A549 (cell line): ENCODE results near the gene ACVR1B. TPM values are rescaled to one million over a fixed set of nuclear protein-coding genes. Genes with fewer than 3 reads are reported as not detected.

Experiments
- ATAC-seq, 2 experiments: fragments of 200-7000 bp in 1 of 2; fragments of >200 bp in 1 of 2; cut with Nextera tagmentation in 1 of 2; cut with Tn5 transposase in 1 of 2; 3 replicates each; pipeline versions ENCODE4 v1.8.0 to v1.9.1; 2018 to 2020; ENCODE audit warnings: mild to moderate bottlenecking in 1 of 2, moderate library complexity in 1 of 2
- CTCF ChIA-PET: fragments of 300-600 bp; sonication (Branson Sonifier 250); formaldehyde crosslinking; extraction: SDS; loops from one replicate; lab custom pipeline; 2021; ENCODE audit warnings: antibody characterized with exemption, inconsistent platforms; lab: Yijun Ruan, JAX
- POLR2A ChIA-PET: fragments of 350-600 bp; formaldehyde crosslinking; extraction: SDS; loops from one replicate; lab custom pipeline; 2021; ENCODE audit warnings: antibody characterized with exemption, inconsistent platforms; lab: Yijun Ruan, JAX
- DNase-seq, 2 experiments: peaks; one replicate each; pipeline versions ENCODE4 v3.0.0 to v3.0.0-alpha.2; 2011 to 2016; ENCODE audit warnings: low read depth in 1 of 2, low spot score in 1 of 2
- FAIRE-seq: peaks from 2 replicates; lab custom pipeline; 2011; peaks lifted over from hg19 to GRCh38; lab: Jason Lieb, UNC
- H3K27ac ChIP-seq, 2 experiments: fragments of >200 bp; sonication (Bioruptor Twin); formaldehyde crosslinking; 3 replicates each; pipeline ENCODE4 v1.5.1; 2016 to 2017
- H3K4me1 ChIP-seq: fragments of >200 bp; sonication (Bioruptor Twin); formaldehyde crosslinking; 3 replicates; pipeline ENCODE4 v1.6.1; 2016
- H3K4me2 ChIP-seq: fragments of >200 bp; sonication (Bioruptor Twin); formaldehyde crosslinking; 3 replicates; pipeline ENCODE4 v1.6.1; 2016
- H3K4me3 ChIP-seq: fragments of >200 bp; sonication (Bioruptor Twin); formaldehyde crosslinking; 3 replicates; pipeline ENCODE4 v1.5.1; 2016
- H3K9me3 ChIP-seq: fragments of >200 bp; sonication (Bioruptor Twin); formaldehyde crosslinking; 3 replicates; pipeline ENCODE4 v1.6.1; 2016
- BHLHE40 ChIP-seq: IDR thresholded peaks from 2 replicates; pipeline ENCODE4 v1.6.1; 2012; ENCODE audit warnings: low read depth, low read length, inconsistent platforms
- CBX8 ChIP-seq: fragments of 200-600 bp; sonication (generic); IDR thresholded peaks from 2 replicates; pipeline ENCODE4 v1.6.1; 2016
- CEBPB ChIP-seq, 2 experiments: fragments of >200 bp in 1 of 2; sonication (Bioruptor Twin) in 1 of 2; formaldehyde crosslinking in 1 of 2; IDR thresholded peaks; 2 replicates each; pipeline ENCODE4 v1.6.1; 2012 to 2016
- EHF ChIP-seq: fragments of 250-450 bp; sonication (Bioruptor Pico); IDR thresholded peaks from 2 replicates; pipeline ENCODE4 v1.5.0; 2020; ENCODE audit warnings: mild to moderate bottlenecking
- EHMT2 ChIP-seq: fragments of 200-600 bp; sonication (generic); IDR thresholded peaks from 2 replicates; pipeline ENCODE4 v1.6.1; 2016; ENCODE audit warnings: antibody characterized with exemption, low read depth, mild to moderate bottlenecking, moderate library complexity
- EP300 ChIP-seq, 2 experiments: fragments of >200 bp; sonication (Bioruptor Twin); formaldehyde crosslinking; IDR thresholded peaks; 2 replicates in 1 of 2; 3 replicates in 1 of 2; pipeline ENCODE4 v1.6.1; 2016 to 2017
- ESRRA ChIP-seq: fragments of 150-350 bp; IDR thresholded peaks from 2 replicates; pipeline ENCODE4 v1.6.1; 2014; ENCODE audit warnings: mild to moderate bottlenecking, low read length, borderline replicate concordance
- FOXS1 ChIP-seq: fragments of 250-450 bp; sonication (Bioruptor Pico); IDR thresholded peaks from 2 replicates; pipeline ENCODE4 v1.5.0; 2020; ENCODE audit warnings: mild to moderate bottlenecking, moderate library complexity
- GATA3 ChIP-seq: IDR thresholded peaks from 2 replicates; pipeline ENCODE4 v1.6.1; 2012; ENCODE audit warnings: borderline replicate concordance
- HDAC2 ChIP-seq: fragments of 200-600 bp; sonication (generic); IDR thresholded peaks from 2 replicates; pipeline ENCODE4 v1.6.1; 2016
- HOXA7 ChIP-seq: fragments of 250-450 bp; sonication (Bioruptor Pico); IDR thresholded peaks from 2 replicates; pipeline ENCODE4 v1.5.0; 2020; ENCODE audit warnings: mild to moderate bottlenecking, moderate library complexity
- KDM1A ChIP-seq: fragments of 200-600 bp; sonication (generic); IDR thresholded peaks from 2 replicates; pipeline ENCODE4 v1.6.1; 2016; ENCODE audit warnings: low read depth, mild to moderate bottlenecking
- MAFK ChIP-seq: fragments of 450-650 bp; IDR thresholded peaks from 2 replicates; pipeline ENCODE4 v1.6.1; 2014; ENCODE audit not compliant: partially characterized antibody
- MYC ChIP-seq: IDR thresholded peaks from 2 replicates; pipeline ENCODE4 v1.6.1; 2012; ENCODE audit warnings: mild to moderate bottlenecking, inconsistent platforms, low read length, improper control_type of control experiment, borderline replicate concordance
- NFE2L2 ChIP-seq: fragments of 150-350 bp; conservative IDR thresholded peaks from 2 replicates; pipeline ENCODE4 v1.6.1; 2014; ENCODE audit warnings: low read length
- NPAS2 ChIP-seq: fragments of 250-450 bp; sonication (Bioruptor Pico); IDR thresholded peaks from 2 replicates; pipeline ENCODE4 v1.8.0; 2022; ENCODE audit warnings: mild to moderate bottlenecking, moderate library complexity, borderline replicate concordance
- PHF8 ChIP-seq: fragments of 200-600 bp; sonication (generic); IDR thresholded peaks from 2 replicates; pipeline ENCODE4 v1.6.1; 2016; ENCODE audit warnings: low read depth, mild to moderate bottlenecking, antibody characterized with exemption, moderate library complexity, borderline replicate concordance
- RAD21 ChIP-seq, 2 experiments: fragments of >200 bp in 1 of 2; sonication (Bioruptor Twin) in 1 of 2; formaldehyde crosslinking in 1 of 2; IDR thresholded peaks in 1 of 2; conservative IDR thresholded peaks in 1 of 2; 2 replicates in 1 of 2; 3 replicates in 1 of 2; pipeline ENCODE4 v1.6.1; 2012 to 2018; ENCODE audit warnings: inconsistent platforms in 1 of 2
- RFX5 ChIP-seq: fragments of 450-650 bp; IDR thresholded peaks from 2 replicates; pipeline ENCODE4 v1.7.1; 2014; ENCODE audit warnings: antibody characterized with exemption, mild to moderate bottlenecking, moderate library complexity
- RNF2 ChIP-seq: fragments of 200-600 bp; sonication (generic); IDR thresholded peaks from 2 replicates; pipeline ENCODE4 v1.6.1; 2016; ENCODE audit warnings: low read depth, mild to moderate bottlenecking, antibody characterized with exemption, moderate library complexity, borderline replicate concordance
- ZC3H11A ChIP-seq: fragments of 450-650 bp; IDR thresholded peaks from 2 replicates; pipeline ENCODE4 v1.6.1; 2014; ENCODE audit warnings: antibody characterized with exemption, mild to moderate bottlenecking
- ZNF302 ChIP-seq: fragments of 250-450 bp; sonication (Bioruptor Pico); IDR thresholded peaks from 2 replicates; pipeline ENCODE4 v1.9.0; 2021; ENCODE audit warnings: inconsistent platforms, mild to moderate bottlenecking, moderate library complexity
- WGBS: methylation state at CpG from one replicate; pipeline ENCODE4 v1.1.6; 2017; ENCODE audit errors: missing lambda C conversion rate; 5-methylcytosine and 5-hydroxymethylcytosine counted together
- polyA plus RNA-seq, 4 experiments: library from polyadenylated mRNA; depleted of rRNA in 3 of 4; stranded (reverse); fragments of >200 nt; fragmentation: RNase III in 1 of 4; extraction: RNeasy Plus Mini Kit Qiagen cat#74134 plus additional on column Dnase treatment in 1 of 4; gene quantifications; 2 replicates in 3 of 4; 3 replicates in 1 of 4; pipeline ENCODE4 v1.2.3, GENCODE V29; 2011 to 2017
- TF ChIP-seq, protein P1 (sequence below): IDR thresholded peaks from 2 replicates; pipeline ENCODE4 v1.6.1; 2012
- TF ChIP-seq, protein P2 (sequence below): fragments of >200 bp; sonication (Bioruptor Twin); formaldehyde crosslinking; IDR thresholded peaks from 2 replicates; pipeline ENCODE4 v1.6.1; 2016
- TF ChIP-seq, protein P3 (sequence below): fragments of 150-350 bp; IDR thresholded peaks from 2 replicates; pipeline ENCODE4 v1.6.1; 2014; ENCODE audit warnings: low read depth, mild to moderate bottlenecking, low read length
- TF ChIP-seq, protein P4 (sequence below): fragments of 450-650 bp; IDR thresholded peaks from 2 replicates; pipeline ENCODE4 v1.6.1; 2014; ENCODE audit warnings: antibody characterized with exemption
- TF ChIP-seq, protein P5 (sequence below): fragments of 250-450 bp; sonication (Bioruptor Pico); IDR thresholded peaks from 2 replicates; pipeline ENCODE4 v1.5.0; 2021; ENCODE audit warnings: mild to moderate bottlenecking, moderate library complexity, borderline replicate concordance
- TF ChIP-seq, protein P6 (sequence below): IDR thresholded peaks from 2 replicates; pipeline ENCODE4 v1.6.1; 2012

Gene ACVR1B
- polyA plus RNA-seq, 2 of the 4 experiments (the other 2 are of a cell fraction), result 15.2 to 18.4 TPM

DNA sequence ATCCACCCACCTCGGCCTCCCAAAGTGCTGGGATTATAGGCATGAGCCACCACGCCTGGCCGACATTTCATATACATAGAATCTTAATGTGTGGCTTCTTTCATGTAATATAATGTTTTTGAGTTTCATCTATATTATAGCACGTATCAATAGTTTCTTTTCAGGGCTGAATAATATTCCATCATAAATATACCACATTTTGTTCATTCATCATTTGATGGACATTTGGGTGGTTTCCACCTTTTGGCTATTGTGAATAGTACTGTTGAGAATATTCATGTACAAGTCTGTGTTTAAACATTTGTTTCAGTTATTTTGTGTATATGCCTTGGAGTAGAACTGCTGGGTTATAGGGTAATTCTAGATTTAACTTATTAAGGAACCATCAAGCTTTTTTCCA is 12.0 kb downstream of the ACVR1B start:
- ATAC-seq, result no peak
- ChIA-PET CTCF (interaction anchor here (1.6 kb wide), 1 partner anchor 41 kb away, joined by 4 read pairs; no protein-coding TSS in a partner anchor), POLR2A (no interaction called here)
- WGBS, result 94% methylated on average over 4 of the region's 4 CpGs
- H3K4me2 ChIP-seq, result no peak overlapping the region
- H3K27ac ChIP-seq, result no peak overlapping the region
- no peaks in the 10 kb centered on the region for H3K9me3 ChIP-seq
- no peak for TF ChIP-seq PHF8
- TF ChIP-seq MAFK, result no peak
- TF ChIP-seq GATA3, result no peak
- no peak for TF ChIP-seq NFE2L2
- no peak for TF ChIP-seq KDM1A
- no peak for TF ChIP-seq RFX5
- TF ChIP-seq NPAS2, result no peak
- TF ChIP-seq, protein P1, sequence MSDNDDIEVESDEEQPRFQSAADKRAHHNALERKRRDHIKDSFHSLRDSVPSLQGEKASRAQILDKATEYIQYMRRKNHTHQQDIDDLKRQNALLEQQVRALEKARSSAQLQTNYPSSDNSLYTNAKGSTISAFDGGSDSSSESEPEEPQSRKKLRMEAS, result no peak
- TF ChIP-seq RAD21 (conservative IDR thresholded peaks at IDR 0.05 in 1 of 2, IDR thresholded peaks at IDR 0.05 in 1 of 2), result no peak
- TF ChIP-seq EP300 (IDR thresholded peaks at IDR 0.05), result no peak
- TF ChIP-seq HDAC2, result no peak
- no peak for TF ChIP-seq EHF (CRISPR knock-in tag)
- TF ChIP-seq, protein P2, sequence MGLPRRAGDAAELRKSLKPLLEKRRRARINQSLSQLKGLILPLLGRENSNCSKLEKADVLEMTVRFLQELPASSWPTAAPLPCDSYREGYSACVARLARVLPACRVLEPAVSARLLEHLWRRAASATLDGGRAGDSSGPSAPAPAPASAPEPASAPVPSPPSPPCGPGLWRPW, result no peak
- TF ChIP-seq ESRRA, result no peak
- TF ChIP-seq FOXS1 (CRISPR knock-in tag), result no peak
- TF ChIP-seq, protein P3, sequence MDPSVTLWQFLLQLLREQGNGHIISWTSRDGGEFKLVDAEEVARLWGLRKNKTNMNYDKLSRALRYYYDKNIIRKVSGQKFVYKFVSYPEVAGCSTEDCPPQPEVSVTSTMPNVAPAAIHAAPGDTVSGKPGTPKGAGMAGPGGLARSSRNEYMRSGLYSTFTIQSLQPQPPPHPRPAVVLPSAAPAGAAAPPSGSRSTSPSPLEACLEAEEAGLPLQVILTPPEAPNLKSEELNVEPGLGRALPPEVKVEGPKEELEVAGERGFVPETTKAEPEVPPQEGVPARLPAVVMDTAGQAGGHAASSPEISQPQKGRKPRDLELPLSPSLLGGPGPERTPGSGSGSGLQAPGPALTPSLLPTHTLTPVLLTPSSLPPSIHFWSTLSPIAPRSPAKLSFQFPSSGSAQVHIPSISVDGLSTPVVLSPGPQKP, result no peak
- H3K4me1 ChIP-seq, result peaks cover 10% of the 10 kb centered on the region
- no peak for FAIRE-seq
- DNase-seq, result no peak
- no peak overlapping the region for H3K4me3 ChIP-seq

DNA sequence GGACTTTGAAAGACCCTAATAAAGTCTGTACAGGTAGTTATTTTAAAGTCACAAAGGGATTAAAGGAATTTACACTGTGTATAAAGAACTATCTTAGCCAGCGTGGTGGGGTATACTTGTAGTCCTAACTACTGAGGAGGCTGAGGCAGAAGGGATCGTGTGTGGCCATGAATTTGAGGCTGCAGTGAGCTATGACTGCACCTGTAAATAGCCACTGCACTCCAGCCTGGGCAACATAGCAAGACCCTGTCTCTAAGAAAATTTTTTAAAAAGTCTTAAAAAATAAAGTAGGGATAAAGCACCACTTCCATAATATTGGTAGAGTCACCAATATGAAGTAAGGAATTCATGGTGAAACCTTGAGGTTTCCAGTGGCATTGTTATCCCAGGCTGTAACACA is 18.1 kb downstream of the ACVR1B start:
- H3K4me2 ChIP-seq, result no peak overlapping the region
- no peak overlapping the region for H3K27ac ChIP-seq
- FAIRE-seq (no peak), ATAC-seq (no peak)
- ChIA-PET CTCF (interaction anchor here (0.6 to 2.8 kb wide), 6 partner anchors 11 to 959 kb away, joined by 5 to 16 read pairs (median 7); no protein-coding TSS in a partner anchor), POLR2A (no interaction called here)
- peaks cover 43% of the 10 kb centered on the region for H3K4me1 ChIP-seq
- no peak overlapping the region for H3K4me3 ChIP-seq
- no peak for TF ChIP-seq CBX8
- no peak for TF ChIP-seq BHLHE40
- TF ChIP-seq, protein P4, sequence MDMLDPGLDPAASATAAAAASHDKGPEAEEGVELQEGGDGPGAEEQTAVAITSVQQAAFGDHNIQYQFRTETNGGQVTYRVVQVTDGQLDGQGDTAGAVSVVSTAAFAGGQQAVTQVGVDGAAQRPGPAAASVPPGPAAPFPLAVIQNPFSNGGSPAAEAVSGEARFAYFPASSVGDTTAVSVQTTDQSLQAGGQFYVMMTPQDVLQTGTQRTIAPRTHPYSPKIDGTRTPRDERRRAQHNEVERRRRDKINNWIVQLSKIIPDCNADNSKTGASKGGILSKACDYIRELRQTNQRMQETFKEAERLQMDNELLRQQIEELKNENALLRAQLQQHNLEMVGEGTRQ, result no peak
- TF ChIP-seq ZC3H11A, result no peak
- TF ChIP-seq, protein P5, sequence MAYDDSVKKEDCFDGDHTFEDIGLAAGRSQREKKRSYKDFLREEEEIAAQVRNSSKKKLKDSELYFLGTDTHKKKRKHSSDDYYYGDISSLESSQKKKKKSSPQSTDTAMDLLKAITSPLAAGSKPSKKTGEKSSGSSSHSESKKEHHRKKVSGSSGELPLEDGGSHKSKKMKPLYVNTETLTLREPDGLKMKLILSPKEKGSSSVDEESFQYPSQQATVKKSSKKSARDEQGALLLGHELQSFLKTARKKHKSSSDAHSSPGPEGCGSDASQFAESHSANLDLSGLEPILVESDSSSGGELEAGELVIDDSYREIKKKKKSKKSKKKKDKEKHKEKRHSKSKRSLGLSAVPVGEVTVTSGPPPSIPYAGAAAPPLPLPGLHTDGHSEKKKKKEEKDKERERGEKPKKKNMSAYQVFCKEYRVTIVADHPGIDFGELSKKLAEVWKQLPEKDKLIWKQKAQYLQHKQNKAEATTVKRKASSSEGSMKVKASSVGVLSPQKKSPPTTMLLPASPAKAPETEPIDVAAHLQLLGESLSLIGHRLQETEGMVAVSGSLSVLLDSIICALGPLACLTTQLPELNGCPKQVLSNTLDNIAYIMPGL (CRISPR knock-in tag), result no peak
- no peak for TF ChIP-seq HOXA7 (CRISPR knock-in tag)
- TF ChIP-seq RNF2, result no peak
- TF ChIP-seq EHMT2, result no peak
- no peak for TF ChIP-seq ZNF302 (CRISPR knock-in tag)
- TF ChIP-seq RFX5, result no peak
- TF ChIP-seq, protein P6, sequence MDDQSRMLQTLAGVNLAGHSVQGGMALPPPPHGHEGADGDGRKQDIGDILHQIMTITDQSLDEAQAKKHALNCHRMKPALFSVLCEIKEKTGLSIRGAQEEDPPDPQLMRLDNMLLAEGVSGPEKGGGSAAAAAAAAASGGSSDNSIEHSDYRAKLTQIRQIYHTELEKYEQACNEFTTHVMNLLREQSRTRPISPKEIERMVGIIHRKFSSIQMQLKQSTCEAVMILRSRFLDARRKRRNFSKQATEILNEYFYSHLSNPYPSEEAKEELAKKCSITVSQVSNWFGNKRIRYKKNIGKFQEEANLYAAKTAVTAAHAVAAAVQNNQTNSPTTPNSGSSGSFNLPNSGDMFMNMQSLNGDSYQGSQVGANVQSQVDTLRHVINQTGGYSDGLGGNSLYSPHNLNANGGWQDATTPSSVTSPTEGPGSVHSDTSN, result no peak
- no peak for TF ChIP-seq EHF (CRISPR knock-in tag)
- TF ChIP-seq MYC, result no peak
- no peak for TF ChIP-seq CEBPB (IDR thresholded peaks at IDR 0.05)
- no peak for TF ChIP-seq NPAS2
- TF ChIP-seq, all 56 proteins: peak for 0
- WGBS, result 94% methylated on average over 2 of the region's 2 CpGs
- H3K9me3 ChIP-seq, result no peaks in the 10 kb centered on the region
- no peak for DNase-seq
